GM19372 (cell line): ENCODE data around the gene VDAC2.
"Not testable (repeated sequence)": the region's sequence is repeated elsewhere in the genome, so short reads cannot be mapped to it uniquely, and the experiment has no call there.

Source experiments
- ATAC-seq: cut with Tn5 transposase; IDR thresholded peaks from one replicate; pipeline ENCODE4 v1.9.1; 2021; ENCODE audit warnings: mild to moderate bottlenecking, low read depth, moderate library complexity; ENCODE audit not compliant: unreplicated experiment

VDAC2 gene

DNA sequence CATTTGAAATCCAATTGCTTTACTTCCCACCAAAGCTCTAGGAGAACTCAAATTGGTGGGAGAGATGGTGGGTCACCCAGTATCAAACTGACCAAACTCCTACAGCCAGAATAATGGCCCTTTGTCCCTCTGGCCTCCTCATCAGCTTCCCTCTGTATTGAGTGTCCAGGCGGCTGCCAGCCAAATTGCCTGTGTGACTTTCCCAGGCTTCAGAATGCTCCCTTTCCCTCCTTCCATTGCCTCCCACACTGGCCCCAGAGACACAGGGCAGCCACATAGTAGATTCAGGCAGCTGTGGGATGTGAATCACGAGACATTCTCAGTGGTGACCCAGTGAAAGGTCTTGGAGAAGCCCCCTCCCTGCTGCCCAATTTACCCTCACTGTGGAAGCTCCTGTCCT is 12.7 kb upstream of the VDAC2 start:
- ATAC-seq, result no peak

DNA sequence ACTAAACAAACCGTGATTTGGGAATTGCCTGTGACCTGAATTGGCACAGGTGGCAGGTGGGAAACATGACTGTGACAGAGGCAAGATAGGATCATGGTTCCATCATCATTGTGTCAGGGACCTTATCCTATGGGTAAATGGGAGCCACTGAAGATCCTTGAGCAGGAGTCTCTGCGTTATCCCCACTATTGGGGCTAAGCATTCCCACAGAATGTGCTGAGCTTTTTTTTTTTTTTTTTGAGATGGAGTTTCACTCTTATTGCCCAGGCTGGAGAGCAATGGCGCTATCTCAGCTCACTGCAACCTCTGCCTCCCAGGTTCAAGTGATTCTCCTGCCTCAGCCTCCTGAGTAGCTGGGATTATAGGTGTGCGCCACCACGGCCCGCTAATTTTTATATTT is 10.6 kb upstream of the VDAC2 start:
- ATAC-seq, result not testable (repeated sequence)

GRCh38 chr10:75201793-75202307 is 8.7 kb upstream of the VDAC2 start:
- ATAC-seq, result no peak

- ATAC-seq, result no peak
Observed at GRCh38 chr10:75202321-75203045, 8.1 kb upstream of the VDAC2 start.

DNA sequence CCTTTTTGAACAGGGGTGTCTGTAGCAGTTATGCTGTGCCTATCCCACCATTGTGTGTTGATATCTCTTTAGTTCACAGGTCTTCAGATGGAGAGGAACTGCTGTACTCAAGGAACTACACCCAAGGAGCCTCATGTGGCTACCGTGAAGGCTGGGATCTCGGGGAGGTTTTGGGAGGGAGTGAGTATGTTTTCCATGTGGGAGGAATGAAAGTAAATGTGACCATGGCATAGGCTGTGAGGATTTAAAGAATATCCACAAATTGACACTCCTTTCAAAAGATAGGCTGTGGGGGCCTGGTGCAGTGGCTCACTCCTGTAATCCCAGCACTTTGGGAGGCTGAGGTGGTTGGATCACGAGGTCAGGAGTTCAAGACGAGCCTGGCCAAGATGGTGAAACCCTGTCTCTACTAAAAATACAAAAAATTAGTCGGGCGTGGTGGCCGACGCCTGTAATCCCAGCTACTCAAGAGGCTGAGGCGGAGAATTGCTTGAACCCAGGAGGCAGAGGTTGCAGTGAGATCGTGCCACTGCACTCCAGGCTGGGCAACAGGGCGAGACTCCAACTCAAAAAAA is 7.5 kb upstream of the VDAC2 start:
- not testable (repeated sequence) for ATAC-seq

- no peak for ATAC-seq
Observed at GRCh38 chr10:75203724-75204123, 6.9 kb upstream of the VDAC2 start.

DNA sequence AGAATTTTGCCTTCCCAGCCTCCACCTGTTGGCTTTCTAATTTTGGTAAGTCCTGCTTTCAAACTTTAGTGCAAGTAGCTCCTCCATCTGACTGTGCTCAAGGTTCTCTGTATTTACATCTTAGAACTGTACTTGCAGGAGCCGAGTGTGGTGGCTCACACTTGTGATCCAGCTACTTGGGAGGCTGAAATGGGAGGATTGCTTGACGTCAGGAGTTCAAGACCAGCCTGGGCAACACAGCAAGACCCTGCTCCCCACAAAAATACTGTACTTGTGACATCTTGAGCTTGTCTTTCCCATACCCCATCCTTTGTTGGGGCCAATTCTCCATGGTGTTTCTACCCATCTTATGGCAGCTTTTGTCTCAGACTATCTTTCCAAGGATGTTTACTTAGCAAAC is 4.7 kb upstream of the VDAC2 start:
- ATAC-seq, result no peak

DNA sequence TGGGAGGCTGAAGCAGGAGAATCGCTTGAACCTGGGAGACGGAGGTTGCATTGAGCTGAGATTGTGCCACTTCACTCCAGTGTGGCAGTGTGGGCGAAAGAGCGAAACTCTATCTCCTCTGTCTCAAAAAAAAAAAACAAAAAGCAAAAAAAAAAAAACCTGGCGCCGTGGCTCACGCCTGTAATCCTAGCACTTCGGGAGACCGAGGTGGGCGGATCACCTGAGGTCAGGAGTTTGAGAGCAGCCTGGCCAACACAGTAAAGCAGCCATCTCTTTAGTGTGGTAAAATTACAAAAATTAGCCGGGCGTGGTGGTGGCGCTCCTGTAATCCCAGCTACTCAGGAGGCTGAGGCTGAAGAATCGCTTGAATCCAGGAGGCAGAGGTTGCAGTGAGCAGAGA is 4.0 kb upstream of the VDAC2 start:
- not testable (repeated sequence) for ATAC-seq

DNA sequence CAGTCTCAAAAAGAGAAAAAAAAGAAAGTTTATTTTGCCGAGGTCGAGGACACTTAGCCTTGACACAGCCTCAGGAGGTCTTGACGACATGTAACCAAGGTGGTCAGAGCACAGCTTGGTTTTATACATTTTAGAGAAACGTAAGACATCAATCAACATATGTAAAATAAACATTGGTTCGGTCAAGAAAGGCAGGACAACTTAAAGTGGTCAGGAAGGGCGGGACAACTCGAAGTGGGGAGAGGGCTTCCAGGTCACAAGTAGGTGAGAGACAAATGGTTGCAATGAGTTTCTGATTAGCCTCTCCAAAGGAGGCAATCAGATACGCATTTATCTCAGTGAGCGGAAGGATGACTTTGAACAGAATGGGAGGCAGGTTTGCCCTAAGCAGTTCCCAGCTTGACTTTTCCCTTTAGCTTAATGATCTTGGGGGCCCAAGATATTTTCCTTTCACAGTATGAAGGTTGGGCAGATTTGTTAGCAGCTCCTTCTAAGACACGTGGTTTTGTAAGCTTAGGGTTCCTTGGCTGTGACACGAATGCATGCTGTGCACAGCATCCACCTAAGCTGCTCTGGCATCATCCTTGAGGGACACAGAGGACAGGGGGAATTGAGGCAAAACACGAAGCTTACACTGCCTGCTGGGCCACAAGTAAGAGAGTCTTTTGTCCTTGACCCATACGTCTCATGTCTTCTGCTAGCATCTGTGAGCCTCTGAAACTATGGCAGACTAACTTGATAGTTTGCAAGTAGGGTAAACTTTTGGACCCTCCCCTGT is 3.3 kb upstream of the VDAC2 start:
- no peak for ATAC-seq

- no peak for ATAC-seq
Observed at GRCh38 chr10:75207857-75208144, 2.8 kb upstream of the VDAC2 start.

- no peak for ATAC-seq
Observed at GRCh38 chr10:75208181-75208580, 2.4 kb upstream of the VDAC2 start.

GRCh38 chr10:75209086-75209920 is 1.3 kb upstream of the VDAC2 start:
- ATAC-seq, result peak; percentile 1

DNA sequence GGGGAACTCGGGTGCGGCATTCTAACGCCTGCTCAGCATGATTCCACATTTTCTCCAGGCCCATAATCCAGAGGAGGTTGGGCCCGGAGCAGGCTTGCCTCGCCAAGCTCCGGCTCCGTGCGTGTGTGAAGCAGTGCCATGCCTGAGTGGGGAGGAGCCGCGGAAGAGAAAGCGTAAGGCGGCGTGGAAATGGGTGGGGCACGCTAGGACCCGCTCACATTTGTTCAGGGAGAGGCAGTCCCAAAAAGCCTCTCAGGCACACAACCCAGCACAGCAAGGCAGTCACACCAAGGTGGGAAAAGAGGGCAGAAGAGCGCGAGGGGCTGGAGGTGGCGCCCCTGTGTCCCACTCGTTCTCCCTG is 695 bp upstream of the VDAC2 start:
- peak; percentile 50 for ATAC-seq

- no peak for ATAC-seq
Observed at GRCh38 chr10:75211007-75211691, 553 bp downstream of the VDAC2 start.

DNA sequence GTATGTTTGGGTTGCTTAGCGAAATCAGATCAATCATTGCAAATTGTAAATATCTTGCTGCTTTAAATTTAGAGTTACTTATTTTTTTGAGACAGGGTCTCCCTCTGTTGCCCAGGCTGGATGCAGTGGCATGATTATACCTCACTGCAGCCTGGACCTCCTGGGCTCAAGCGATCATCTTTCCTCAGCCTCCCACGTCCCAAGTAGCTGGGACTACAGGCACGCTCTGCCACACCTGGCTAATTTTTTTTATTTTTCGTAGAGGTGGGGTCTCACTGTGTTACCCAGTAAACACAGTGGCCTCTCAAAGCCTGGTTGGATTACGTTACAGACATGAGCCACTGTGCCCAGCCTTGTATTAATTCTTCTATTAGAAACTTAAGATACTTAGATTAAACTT is 1.7 kb downstream of the VDAC2 start:
- ATAC-seq, result no peak

DNA sequence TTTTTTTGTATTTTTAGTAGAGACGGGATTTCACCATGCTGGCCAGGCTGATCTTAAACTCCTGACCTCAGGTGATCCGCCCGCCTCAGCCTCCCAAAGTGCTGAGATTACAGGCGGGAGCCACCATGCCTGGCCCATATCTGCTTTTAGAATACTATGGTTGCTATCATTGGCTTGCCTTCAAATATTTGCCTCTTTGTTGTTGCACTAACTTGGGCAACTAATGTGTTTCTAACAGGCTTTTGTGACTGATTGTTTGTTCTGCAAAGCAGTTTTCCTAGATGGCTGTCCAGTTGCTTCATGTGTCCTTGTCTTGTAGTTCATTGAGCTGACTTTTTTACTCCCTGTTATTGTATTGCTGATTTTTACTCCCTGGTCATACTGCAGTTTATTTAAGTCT is 9.7 kb downstream of the VDAC2 start:
- no peak for ATAC-seq

- not testable (repeated sequence) for ATAC-seq
Observed at GRCh38 chr10:75221492-75221891, 10.9 kb downstream of the VDAC2 start.

GRCh38 chr10:75223507-75223906 is 12.9 kb downstream of the VDAC2 start:
- ATAC-seq, result no peak

- ATAC-seq, result no peak
Observed at GRCh38 chr10:75226095-75226494, 15.5 kb downstream of the VDAC2 start.

GRCh38 chr10:75226656-75227055 is 16.1 kb downstream of the VDAC2 start:
- no peak for ATAC-seq
